B cell (primary cell): ENCODE results near the gene COL2A1. TPM values are rescaled to one million over a fixed set of nuclear protein-coding genes. Genes with fewer than 3 reads are reported as not detected.

Experiments
- ATAC-seq: fragments of 200-7000 bp; cut with Tn5 transposase; one replicate; pipeline ENCODE4 v1.10.0; 2021; ENCODE audit warnings: low read depth, mild to moderate bottlenecking, moderate number of reproducible peaks, moderate library complexity
- CTCF ChIA-PET: fragments of 350-600 bp; sonication (Branson Sonifier 250); formaldehyde crosslinking; loops from one replicate; lab custom pipeline; 2021; ENCODE audit warnings: antibody characterized with exemption, inconsistent platforms; lab: Charles Lee
- POLR2A ChIA-PET: fragments of 350-600 bp; sonication (Branson Sonifier 250); formaldehyde crosslinking; loops from one replicate; lab custom pipeline; 2021; ENCODE audit warnings: antibody characterized with exemption; lab: Charles Lee
- DNase-seq: peaks from one replicate; pipeline ENCODE4 v3.0.0; 2013
- H2AFZ ChIP-seq: 2 replicates; pipeline ENCODE4 v1.6.1; 2012; ENCODE audit warnings: mild to moderate bottlenecking, low read depth, low read length; ENCODE audit not compliant: insufficient read depth, poor library complexity, severe bottlenecking
- H3K27ac ChIP-seq, 2 donors: 1 replicate in 1 of 2; 2 replicates in 1 of 2; pipeline ENCODE4 v1.5.1; 2012 to 2013; ENCODE audit warnings: low read length in 2 of 2, mild to moderate bottlenecking in 2 of 2, moderate library complexity in 1 of 2
- H3K27me3 ChIP-seq, 4 experiments: fragments of 200-600 bp in 1 of 4; sonication (generic) in 1 of 4; replicated peaks in 1 of 4; 1 replicate in 2 of 4; 2 replicates in 2 of 4; pipeline versions ENCODE4 v1.6.1 to v1.7.0; 2013 to 2016; ENCODE audit warnings: low read length in 3 of 4, mild to moderate bottlenecking in 2 of 4, mixed read lengths in 1 of 4, moderate library complexity in 1 of 4; ENCODE audit not compliant: insufficient read depth in 4 of 4, control insufficient read depth in 3 of 4; ENCODE audit errors: control extremely low read depth in 1 of 4
- H3K36me3 ChIP-seq, 2 experiments: replicated peaks in 1 of 2; 1 replicate in 1 of 2; 2 replicates in 1 of 2; pipeline versions ENCODE4 v1.6.1 to v1.7.1; 2013; ENCODE audit warnings: low read length in 1 of 2; ENCODE audit not compliant: insufficient read depth in 2 of 2, control insufficient read depth in 1 of 2; ENCODE audit errors: control extremely low read depth in 1 of 2, extremely low read depth in 1 of 2
- H3K4me1 ChIP-seq, 2 donors: fragments of 200-600 bp in 1 of 2; sonication (generic) in 1 of 2; 1 replicate in 1 of 2; 2 replicates in 1 of 2; pipeline versions ENCODE4 v1.5.1 to v1.6.1; 2013 to 2017; ENCODE audit warnings: low read length in 2 of 2; ENCODE audit not compliant: control insufficient read depth in 2 of 2, insufficient read depth in 2 of 2
- H3K4me2 ChIP-seq: replicated peaks from 2 replicates; pipeline ENCODE3; 2012; ENCODE audit warnings: mild to moderate bottlenecking, low read depth, low read length; ENCODE audit not compliant: poor library complexity, severe bottlenecking
- H3K4me3 ChIP-seq, 5 experiments: fragments of 200-600 bp in 1 of 5; sonication (generic) in 1 of 5; 1 replicate in 3 of 5; 2 replicates in 2 of 5; pipeline versions ENCODE4 v1.5.1 to v1.7.0; 2011 to 2016; ENCODE audit warnings: low read length in 4 of 5, mild to moderate bottlenecking in 4 of 5, low read depth in 2 of 5, control low read depth in 1 of 5, moderate library complexity in 1 of 5; ENCODE audit not compliant: insufficient read depth in 1 of 5; ENCODE audit errors: control extremely low read depth in 1 of 5, extremely low read depth in 1 of 5
- H3K79me2 ChIP-seq: fragments of 200-600 bp; sonication (generic); one replicate; pipeline ENCODE4 v1.6.0; 2016; ENCODE audit warnings: low read length; ENCODE audit not compliant: control insufficient read depth, insufficient read depth
- H3K9ac ChIP-seq: fragments of 200-600 bp; sonication (generic); 2 replicates; pipeline ENCODE4 v1.6.1; 2017; ENCODE audit warnings: mild to moderate bottlenecking, low read length, moderate library complexity
- H3K9me3 ChIP-seq, 3 donors: one replicate each; pipeline versions ENCODE4 v1.6.1 to v1.7.1; 2013; ENCODE audit warnings: low read length in 2 of 3; ENCODE audit not compliant: control insufficient read depth in 2 of 3, insufficient read depth in 1 of 3; ENCODE audit errors: control extremely low read depth in 1 of 3
- H4K20me1 ChIP-seq: 2 replicates; pipeline ENCODE4 v1.6.0; 2012; ENCODE audit warnings: mild to moderate bottlenecking, low read length; ENCODE audit not compliant: insufficient read depth, control insufficient read depth, poor library complexity, severe bottlenecking
- H3K27ac Mint-ChIP-seq: one replicate; pipeline ENCODE4 v1.8.0; 2021; ENCODE audit warnings: mixed read lengths
- H3K27me3 Mint-ChIP-seq: one replicate; pipeline ENCODE4 v1.8.0; 2021; ENCODE audit warnings: mixed read lengths
- H3K4me1 Mint-ChIP-seq: one replicate; pipeline ENCODE4 v1.8.0; 2021; ENCODE audit warnings: mixed read lengths
- H3K4me3 Mint-ChIP-seq: one replicate; pipeline ENCODE4 v1.8.0; 2021; ENCODE audit warnings: mixed read lengths
- H3K9me3 Mint-ChIP-seq: one replicate; pipeline ENCODE4 v1.8.0; 2022; ENCODE audit warnings: mixed read lengths; ENCODE audit not compliant: insufficient read depth
- EZH2 ChIP-seq: IDR thresholded peaks from 2 replicates; pipeline ENCODE4 v1.6.1; 2012; ENCODE audit warnings: borderline replicate concordance, low read depth, mild to moderate bottlenecking, moderate library complexity, low read length; ENCODE audit not compliant: insufficient read depth, poor library complexity, severe bottlenecking
- WGBS: methylation state at CpG from one replicate; pipeline ENCODE4 v1.1.5; 2013; ENCODE audit warnings: missing lambda C conversion rate; ENCODE audit not compliant: insufficient coverage; 5-methylcytosine and 5-hydroxymethylcytosine counted together
- intact Hi-C: fragments of 100-400 bp; cut with micrococcal nuclease; formaldehyde crosslinking; loops from one replicate; pipeline ENCODE4 v1.10.0; 2022
- polyA plus RNA-seq: library from polyadenylated mRNA; depleted of rRNA; stranded (reverse); fragments of >200 nt; gene quantifications from 2 replicates; pipeline ENCODE4 v1.2.3, GENCODE V29; 2012
- total RNA-seq, 2 donors: library from RNA; stranded (reverse); fragments of 120-200 nt in 1 of 2; gene quantifications; 1 replicate in 1 of 2; 2 replicates in 1 of 2; pipeline versions ENCODE4 v1.2.3 to v1.2.4, GENCODE V29; 2013 to 2022
- TF ChIP-seq, protein P1 (sequence below): fragments of 200-600 bp; IDR thresholded peaks from one replicate; pipeline ENCODE4 v1.8.0; 2022; ENCODE audit warnings: antibody characterized with exemption, mild to moderate bottlenecking

COL2A1 gene
- total and polyA plus RNA-seq, 2 donors (not counting 1 experiment from before 2014, with no cell fraction given): not detected

GRCh38 chr12:47944685-47945340, 59.5 kb downstream of the COL2A1 start:
- Histone ChIP-seq H3K9ac (no peak overlapping the region), H3K27me3 (peaks cover 0 to 8% (median 4%) of the 10 kb centered on the region in 4 experiments), H3K36me3 (no peaks in the 10 kb centered on the region), H3K4me1 (peaks cover 0 to 4% of the 10 kb centered on the region in 2 donors), H3K4me3 (no peak overlapping the region), H2AFZ (no peak overlapping the region), H4K20me1 (no peaks in the 10 kb centered on the region), H3K9me3 (peaks cover 0 to 9% (median 0%) of the 10 kb centered on the region in 3 donors), H3K79me2 (no peaks in the 10 kb centered on the region), H3K4me2 (no peak overlapping the region), H3K27ac (no peak overlapping the region)
- Mint-ChIP-seq H3K27ac (no peak overlapping the region), H3K4me1 (peaks cover 2% of the 10 kb centered on the region), H3K4me3 (no peak overlapping the region), H3K9me3 (no peaks in the 10 kb centered on the region), H3K27me3 (peaks cover 34% of the 10 kb centered on the region)
- WGBS: 88% methylated on average over 6 of the region's 6 CpGs
- CTCF ChIA-PET: no interaction called here
- intact Hi-C loops: no loop called here
- POLR2A ChIA-PET: no interaction called here
- TF ChIP-seq, protein P1, sequence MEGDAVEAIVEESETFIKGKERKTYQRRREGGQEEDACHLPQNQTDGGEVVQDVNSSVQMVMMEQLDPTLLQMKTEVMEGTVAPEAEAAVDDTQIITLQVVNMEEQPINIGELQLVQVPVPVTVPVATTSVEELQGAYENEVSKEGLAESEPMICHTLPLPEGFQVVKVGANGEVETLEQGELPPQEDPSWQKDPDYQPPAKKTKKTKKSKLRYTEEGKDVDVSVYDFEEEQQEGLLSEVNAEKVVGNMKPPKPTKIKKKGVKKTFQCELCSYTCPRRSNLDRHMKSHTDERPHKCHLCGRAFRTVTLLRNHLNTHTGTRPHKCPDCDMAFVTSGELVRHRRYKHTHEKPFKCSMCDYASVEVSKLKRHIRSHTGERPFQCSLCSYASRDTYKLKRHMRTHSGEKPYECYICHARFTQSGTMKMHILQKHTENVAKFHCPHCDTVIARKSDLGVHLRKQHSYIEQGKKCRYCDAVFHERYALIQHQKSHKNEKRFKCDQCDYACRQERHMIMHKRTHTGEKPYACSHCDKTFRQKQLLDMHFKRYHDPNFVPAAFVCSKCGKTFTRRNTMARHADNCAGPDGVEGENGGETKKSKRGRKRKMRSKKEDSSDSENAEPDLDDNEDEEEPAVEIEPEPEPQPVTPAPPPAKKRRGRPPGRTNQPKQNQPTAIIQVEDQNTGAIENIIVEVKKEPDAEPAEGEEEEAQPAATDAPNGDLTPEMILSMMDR: no peak
- no peak for TF ChIP-seq EZH2
- no peak for ATAC-seq
- no peak for DNase-seq

GRCh38 chr12:47943623-47944340, 60.5 kb downstream of the COL2A1 start:
- Histone ChIP-seq H3K79me2 (no peaks in the 10 kb centered on the region), H3K4me2 (no peak overlapping the region), H3K27ac (no peak overlapping the region), H3K9ac (no peak overlapping the region), H4K20me1 (no peaks in the 10 kb centered on the region), H3K36me3 (no peaks in the 10 kb centered on the region), H2AFZ (no peak overlapping the region), H3K9me3 (peaks cover 0 to 9% (median 0%) of the 10 kb centered on the region in 3 donors), H3K4me3 (no peak overlapping the region), H3K4me1 (peaks cover 0 to 4% of the 10 kb centered on the region in 2 donors), H3K27me3 (peaks cover 0 to 8% (median 4%) of the 10 kb centered on the region in 4 experiments)
- Mint-ChIP-seq H3K27me3 (peaks cover 37% of the 10 kb centered on the region), H3K27ac (no peak overlapping the region), H3K9me3 (no peaks in the 10 kb centered on the region), H3K4me3 (no peak overlapping the region), H3K4me1 (peaks cover 2% of the 10 kb centered on the region)
- TF ChIP-seq, protein P1: no peak
- TF ChIP-seq EZH2: no peak
- 92% methylated on average over 7 of the region's 12 CpGs for WGBS
- ChIA-PET POLR2A (no interaction called here), CTCF (no interaction called here)
- ATAC-seq: no peak
- intact Hi-C loops: no loop called here
- DNase-seq: no peak
